Measurements from ENCODE around the gene RCAN2. TPM values are rescaled to one million over a fixed set of nuclear protein-coding genes. Genes with fewer than 3 reads are reported as not detected.

The RCAN2 gene
- total and polyA plus RNA-seq, 2 donors (not counting 3 experiments of a cell fraction or from before 2014, with no cell fraction given) = 0.07 to 0.33 TPM

- Histone ChIP-seq H3K27me3 (ENCODE audit: control insufficient read depth in 2 of 2, insufficient read depth in 2 of 2, low read length in 2 of 2) (no peaks in the 10 kb centered on the region), H3K36me3 (ENCODE audit: control insufficient read depth in 2 of 2, extremely low read depth in 1 of 2, insufficient read depth in 2 of 2, low read length in 2 of 2) (no peaks in the 10 kb centered on the region), H4K20me1 (replicated peaks; ENCODE audit: control insufficient read depth, extremely low read depth, insufficient read depth, low read length) (no peaks in the 10 kb centered on the region), H3K9ac (replicated peaks; ENCODE audit: extremely low read depth, insufficient read depth, low read length) (no peak overlapping the region), H3K79me2 (ENCODE audit: control insufficient read depth, insufficient read depth, low read length) (no peaks in the 10 kb centered on the region), H2AFZ (ENCODE audit: low read depth, low read length) (no peak overlapping the region), H3K4me2 (ENCODE audit: insufficient read depth, low read length) (no peak overlapping the region), H3K4me1 (ENCODE audit: control insufficient read depth, extremely low read depth, insufficient read depth, low read length) (no peaks in the 10 kb centered on the region), H3K9me3 (replicated peaks; ENCODE audit: control insufficient read depth, insufficient read depth, low read length) (no peaks in the 10 kb centered on the region), H3K4me3 (replicated peaks in 1 of 3; ENCODE audit: insufficient read depth in 1 of 3, low read depth in 1 of 3, low read length in 3 of 3) (no peak overlapping the region), H3K9me1 (replicated peaks; ENCODE audit: control insufficient read depth, extremely low read depth, insufficient read depth, low read length) (no peaks in the 10 kb centered on the region), H3K27ac (ENCODE audit: insufficient read depth, low read depth, low read length) (no peak overlapping the region)
- intact Hi-C loops (cut with micrococcal nuclease) = no loop called here
- ChIA-PET CTCF (interaction anchor here (1.2 kb wide), 1 partner anchor 23 kb away, joined by 3 read pairs; no protein-coding TSS in a partner anchor), POLR2A (no interaction called here)
- DNase-seq (ENCODE audit: low read depth, low spot score) = no peak
- FAIRE-seq = no peak
- BruUV-seq (replicated peaks) = no TSS peak
- dilution Hi-C loops (cut with MboI; ENCODE audit: extremely low pct_ligation_motif_present, low sequenced_read_pairs) = no loop called here
- TF ChIP-seq MYC (IDR thresholded peaks at IDR 0.05; ENCODE audit: low read depth, low read length) (no peak), POLR2AphosphoS5 (IDR thresholded peaks at IDR 0.05; ENCODE audit: insufficient read depth, low read depth, low read length) (no peak), EZH2 (IDR thresholded peaks at IDR 0.05; ENCODE audit: borderline replicate concordance, low read depth, low read length, severe bottlenecking) (no peak), GATA2 (IDR thresholded peaks at IDR 0.05; ENCODE audit: insufficient read depth, insufficient read length, low read depth, low read length) (no peak), JUN (IDR thresholded peaks at IDR 0.05; ENCODE audit: borderline replicate concordance, insufficient read depth, insufficient read length, low read depth) (no peak), FOS (IDR thresholded peaks at IDR 0.05; ENCODE audit: borderline replicate concordance, insufficient read depth, low read length) (no peak), MAX (IDR thresholded peaks at IDR 0.05; ENCODE audit: insufficient read depth, insufficient read length) (no peak), POLR2A (IDR thresholded peaks at IDR 0.05; ENCODE audit: low read depth, low read length) (no peak), CTCF (IDR thresholded peaks at IDR 0.05; ENCODE audit: extremely low read depth in 1 of 2, insufficient read depth in 1 of 2, low read depth in 1 of 2, low read length in 2 of 2) (no peak)
Observed at GRCh38 chr6:46501136-46502089, 10.2 kb upstream of the RCAN2 start.
